WI38 (cell line): ENCODE data around the gene S1PR4.
"Not testable (repeated sequence)": the region's sequence is repeated elsewhere in the genome, so short reads cannot be mapped to it uniquely, and the experiment has no call there.

Source experiments
- H3K4me3 ChIP-seq: 2 replicates; pipeline ENCODE4 v1.5.1; 2011; ENCODE audit warnings: low read depth, mild to moderate bottlenecking, control low read depth, low read length
- TF ChIP-seq, protein P1 (sequence below): IDR thresholded peaks from 2 replicates; pipeline ENCODE4 v1.5.1; 2012; ENCODE audit warnings: low read depth, mild to moderate bottlenecking, control low read depth, low read length

Gene S1PR4

DNA sequence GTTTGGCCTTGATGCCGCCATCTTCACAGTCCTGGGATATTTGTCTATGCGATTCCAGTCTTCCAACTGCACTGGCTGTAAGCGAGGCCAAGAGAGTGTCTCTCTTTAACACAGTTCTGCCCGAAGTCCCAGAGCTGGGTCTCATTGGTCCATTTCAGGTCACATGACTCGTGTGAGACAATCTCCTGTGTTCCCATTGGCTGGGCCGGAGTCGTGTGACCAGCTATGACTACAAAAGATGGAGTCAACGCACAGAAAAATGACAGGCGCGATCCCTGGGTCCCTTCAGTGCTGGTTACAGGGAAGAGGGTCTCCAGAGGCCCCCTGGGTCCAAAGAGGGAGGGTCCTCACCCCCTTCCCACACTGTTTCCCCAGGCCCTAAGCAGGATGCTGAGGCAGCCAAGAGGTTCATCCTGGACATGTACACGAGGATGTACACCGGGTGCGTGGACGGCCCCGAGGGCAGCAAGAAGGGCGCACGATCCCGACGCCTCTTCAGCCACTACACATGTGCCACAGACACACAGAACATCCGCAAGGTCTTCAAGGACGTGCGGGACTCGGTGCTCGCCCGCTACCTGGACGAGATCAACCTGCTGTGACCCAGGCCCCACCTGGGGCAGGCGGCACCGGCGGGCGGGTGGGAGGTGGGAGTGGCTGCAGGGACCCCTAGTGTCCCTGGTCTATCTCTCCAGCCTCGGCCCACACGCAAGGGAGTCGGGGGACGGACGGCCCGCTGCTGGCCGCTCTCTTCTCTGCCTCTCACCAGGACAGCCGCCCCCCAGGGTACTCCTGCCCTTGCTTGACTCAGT is 15.9 kb upstream of the S1PR4 start:
- TF ChIP-seq, protein P1, sequence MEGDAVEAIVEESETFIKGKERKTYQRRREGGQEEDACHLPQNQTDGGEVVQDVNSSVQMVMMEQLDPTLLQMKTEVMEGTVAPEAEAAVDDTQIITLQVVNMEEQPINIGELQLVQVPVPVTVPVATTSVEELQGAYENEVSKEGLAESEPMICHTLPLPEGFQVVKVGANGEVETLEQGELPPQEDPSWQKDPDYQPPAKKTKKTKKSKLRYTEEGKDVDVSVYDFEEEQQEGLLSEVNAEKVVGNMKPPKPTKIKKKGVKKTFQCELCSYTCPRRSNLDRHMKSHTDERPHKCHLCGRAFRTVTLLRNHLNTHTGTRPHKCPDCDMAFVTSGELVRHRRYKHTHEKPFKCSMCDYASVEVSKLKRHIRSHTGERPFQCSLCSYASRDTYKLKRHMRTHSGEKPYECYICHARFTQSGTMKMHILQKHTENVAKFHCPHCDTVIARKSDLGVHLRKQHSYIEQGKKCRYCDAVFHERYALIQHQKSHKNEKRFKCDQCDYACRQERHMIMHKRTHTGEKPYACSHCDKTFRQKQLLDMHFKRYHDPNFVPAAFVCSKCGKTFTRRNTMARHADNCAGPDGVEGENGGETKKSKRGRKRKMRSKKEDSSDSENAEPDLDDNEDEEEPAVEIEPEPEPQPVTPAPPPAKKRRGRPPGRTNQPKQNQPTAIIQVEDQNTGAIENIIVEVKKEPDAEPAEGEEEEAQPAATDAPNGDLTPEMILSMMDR: no peak
- H3K4me3 ChIP-seq: no peak overlapping the region

- no peak overlapping the region for H3K4me3 ChIP-seq
- TF ChIP-seq, protein P1: peak; percentile 97
These were observed 15.2 kb upstream of the S1PR4 start for GRCh38 chr19:3163230-3163886.

DNA sequence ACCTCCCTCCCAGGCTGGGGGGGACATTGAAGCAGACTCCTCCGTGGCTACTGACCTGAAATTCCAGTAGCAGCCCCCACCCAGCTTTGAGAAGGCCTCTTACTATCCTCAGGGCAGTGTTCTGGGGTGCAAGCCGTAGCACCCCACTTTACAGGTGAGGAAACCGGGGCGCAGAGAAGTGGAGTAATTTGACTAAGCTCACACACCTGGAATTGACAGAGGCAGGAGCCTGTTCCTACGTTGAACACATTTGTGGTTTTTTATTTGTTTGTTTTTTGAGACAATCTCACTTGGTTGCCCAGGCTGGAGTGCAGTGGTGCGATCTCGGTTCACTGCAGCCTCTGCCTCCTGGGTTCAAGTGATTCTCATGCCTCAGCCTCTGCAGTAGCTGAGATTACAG is 14.6 kb upstream of the S1PR4 start:
- no peak overlapping the region for H3K4me3 ChIP-seq
- TF ChIP-seq, protein P1: no peak

GRCh38 chr19:3167533-3168272 is 10.9 kb upstream of the S1PR4 start:
- no peak overlapping the region for H3K4me3 ChIP-seq
- TF ChIP-seq, protein P1: no peak

DNA sequence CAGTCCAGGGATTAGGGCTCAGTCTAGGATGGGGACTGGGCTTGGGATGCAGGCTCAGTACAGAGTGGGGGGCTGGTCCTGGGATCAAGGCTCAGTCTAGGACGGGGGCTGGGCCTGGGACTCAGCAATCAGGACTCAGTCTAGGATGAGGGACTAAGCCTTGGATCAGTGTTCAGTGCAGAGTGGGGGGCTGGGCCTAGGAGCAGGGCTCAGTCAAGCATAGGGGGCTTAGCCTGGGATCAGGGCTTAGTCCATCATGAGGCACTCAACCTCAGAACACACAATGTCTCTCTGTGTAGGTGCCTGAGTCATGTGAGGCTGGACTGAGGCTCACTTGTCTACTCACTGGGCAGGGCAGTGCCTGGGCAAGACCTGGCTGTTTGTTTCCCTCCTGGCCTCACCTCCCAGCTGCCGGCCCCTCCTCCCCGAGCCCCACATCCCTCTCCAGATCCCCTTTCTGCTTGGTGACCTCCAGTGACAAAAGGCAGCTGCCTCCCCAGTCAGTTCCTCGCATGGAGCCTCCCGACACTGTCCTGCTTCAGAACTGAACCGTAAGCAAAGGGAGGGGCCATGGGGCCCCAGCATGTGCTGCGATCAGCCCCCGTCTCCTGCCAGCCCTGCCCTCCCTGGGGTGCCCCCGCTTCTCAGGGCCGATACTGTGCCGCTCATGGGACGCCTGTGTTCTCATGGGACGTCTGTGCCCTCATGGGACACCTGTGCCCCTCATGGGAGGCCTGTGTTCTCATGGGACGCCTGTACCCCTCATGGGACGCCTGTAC is 6.5 kb upstream of the S1PR4 start:
- no peak overlapping the region for H3K4me3 ChIP-seq
- TF ChIP-seq, protein P1: no peak

DNA sequence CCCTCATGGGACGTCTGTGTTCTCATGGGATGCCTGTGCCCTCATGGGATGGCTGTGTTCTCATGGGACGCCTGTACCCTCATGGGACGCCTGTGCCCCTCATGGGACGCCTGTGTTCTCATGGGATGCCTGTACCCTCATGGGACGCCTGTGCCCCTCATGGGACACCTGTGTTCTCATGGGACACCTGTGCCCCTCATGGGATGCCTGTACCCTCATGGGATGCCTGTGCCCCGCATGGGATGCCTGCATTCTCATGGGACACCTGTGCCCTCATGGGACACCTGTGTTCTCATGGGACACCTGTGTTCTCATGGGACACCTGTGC is 5.9 kb upstream of the S1PR4 start:
- not testable (repeated sequence) for H3K4me3 ChIP-seq
